GM12878 (cell line): Measurements from ENCODE around the gene ABCC9. TPM values are rescaled to one million over a fixed set of nuclear protein-coding genes. Genes with fewer than 3 reads are reported as not detected.

Experiments used
- ATAC-seq: fragments of 200-7000 bp; cut with Tn5 transposase; 3 replicates; pipeline ENCODE4 v1.9.1; 2020; ENCODE audit warnings: mild to moderate bottlenecking, moderate library complexity
- BruUV-seq: library from RNA; stranded (reverse); fragments of 400-500 nt; replicated peaks from 2 replicates; lab custom pipeline; 2021; lab: Mats Ljungman, UMichigan
- CTCF ChIA-PET: fragments of 300-600 bp; sonication (Branson Sonifier 250); formaldehyde crosslinking; extraction: SDS; loops from one replicate; lab custom pipeline; 2021; ENCODE audit warnings: inconsistent platforms; lab: Yijun Ruan, JAX
- POLR2A ChIA-PET: fragments of 350-600 bp; formaldehyde crosslinking; extraction: SDS; loops from one replicate; lab custom pipeline; 2021; ENCODE audit warnings: inconsistent platforms; lab: Charles Lee
- RAD21 ChIA-PET: fragments of 300-600 bp; sonication (Branson Sonifier 250); formaldehyde crosslinking; loops from one replicate; lab custom pipeline; 2023; ENCODE audit warnings: antibody characterized with exemption; ENCODE audit not compliant: unreplicated experiment; lab: Charles Lee
- SMC1A ChIA-PET: fragments of 300-600 bp; sonication (Branson Sonifier 250); formaldehyde crosslinking; loops from one replicate; lab custom pipeline; 2023; ENCODE audit not compliant: unreplicated experiment, uncharacterized antibody; lab: Charles Lee
- DNase-seq: peaks from one replicate; pipeline ENCODE4 v3.0.0-alpha.2; 2011; ENCODE audit warnings: low read depth, low spot score
- FAIRE-seq: peaks from 3 replicates; lab custom pipeline; 2011; peaks lifted over from hg19 to GRCh38; lab: Jason Lieb, UNC
- H2AFZ ChIP-seq: 2 replicates; pipeline ENCODE4 v1.6.0; 2011; ENCODE audit warnings: low read depth, low read length, control low read depth; ENCODE audit not compliant: control insufficient read depth
- H3K27ac ChIP-seq: 2 replicates; pipeline ENCODE4 v1.5.1; 2011; ENCODE audit warnings: control low read depth; ENCODE audit not compliant: control insufficient read depth, insufficient read depth
- H3K27me3 ChIP-seq, 2 experiments: replicated peaks in 1 of 2; 2 replicates each; pipeline versions ENCODE4 v1.6.0 to v1.6.1; 2011; ENCODE audit warnings: low read length in 1 of 2; ENCODE audit not compliant: control insufficient read depth in 2 of 2, insufficient read depth in 2 of 2
- H3K36me3 ChIP-seq, 2 experiments: 2 replicates each; pipeline ENCODE4 v1.5.1; 2011; ENCODE audit warnings: low read length in 1 of 2; ENCODE audit not compliant: control insufficient read depth in 2 of 2, insufficient read depth in 2 of 2
- H3K4me1 ChIP-seq: 2 replicates; pipeline ENCODE4 v1.6.1; 2011; ENCODE audit warnings: mild to moderate bottlenecking, low read length, moderate library complexity, mixed read lengths; ENCODE audit not compliant: control insufficient read depth, insufficient read depth
- H3K4me2 ChIP-seq: 2 replicates; pipeline ENCODE4 v1.6.0; 2011; ENCODE audit warnings: control low read depth; ENCODE audit not compliant: control insufficient read depth, insufficient read depth
- H3K4me3 ChIP-seq: fragments of 200-600 bp; sonication (generic); 2 replicates; pipeline ENCODE4 v1.5.1; 2016
- H3K79me2 ChIP-seq: 2 replicates; pipeline ENCODE4 v1.6.0; 2011; ENCODE audit warnings: low read length; ENCODE audit not compliant: control insufficient read depth, insufficient read depth
- H3K9ac ChIP-seq: 2 replicates; pipeline ENCODE4 v1.8.0; 2011; ENCODE audit warnings: low read length, control low read depth, mixed read lengths; ENCODE audit not compliant: control insufficient read depth, insufficient read depth
- H3K9me3 ChIP-seq: replicated peaks from 3 replicates; pipeline ENCODE4 v1.5.1; 2011; ENCODE audit warnings: mild to moderate bottlenecking, low read length; ENCODE audit not compliant: control insufficient read depth, insufficient read depth
- H4K20me1 ChIP-seq: 2 replicates; pipeline ENCODE4 v1.6.0; 2011; ENCODE audit not compliant: control insufficient read depth, insufficient read depth
- EGR1 ChIP-seq, 2 experiments: IDR thresholded peaks; 1 replicate in 1 of 2; 2 replicates in 1 of 2; pipeline ENCODE4 v1.6.1; 2011 to 2012; ENCODE audit warnings: low read depth in 2 of 2, low read length in 2 of 2, borderline replicate concordance in 1 of 2, mild to moderate bottlenecking in 1 of 2, moderate library complexity in 1 of 2
- ESRRA ChIP-seq: IDR thresholded peaks from 2 replicates; pipeline ENCODE4 v1.6.1; 2012; ENCODE audit warnings: mild to moderate bottlenecking, low read length, improper control_type of control experiment
- FOXK2 ChIP-seq: fragments of 450-650 bp; IDR thresholded peaks from 2 replicates; pipeline ENCODE4 v1.6.1; 2017; ENCODE audit warnings: mild to moderate bottlenecking, moderate library complexity
- HDAC2 ChIP-seq: fragments of 200-600 bp; sonication (generic); IDR thresholded peaks from 2 replicates; pipeline ENCODE4 v1.6.1; 2017
- HDGF ChIP-seq: fragments of 450-650 bp; IDR thresholded peaks from 2 replicates; pipeline ENCODE4 v1.6.1; 2016; ENCODE audit warnings: antibody characterized with exemption
- KAT2A ChIP-seq: conservative IDR thresholded peaks from 2 replicates; pipeline ENCODE4 v1.6.1; 2011; ENCODE audit warnings: low read depth, low read length; ENCODE audit not compliant: control insufficient read depth
- MXI1 ChIP-seq: fragments of 150-350 bp; IDR thresholded peaks from 2 replicates; pipeline ENCODE4 v1.6.1; 2011; ENCODE audit warnings: low read depth, mild to moderate bottlenecking, inconsistent platforms, low read length, improper control_type of control experiment
- NR2C1 ChIP-seq: fragments of 450-650 bp; IDR thresholded peaks from 2 replicates; pipeline ENCODE4 v1.6.1; 2017; ENCODE audit warnings: antibody characterized with exemption, mild to moderate bottlenecking, moderate library complexity
- NRF1 ChIP-seq: conservative IDR thresholded peaks from 2 replicates; pipeline ENCODE4 v1.6.1; 2011; ENCODE audit warnings: mild to moderate bottlenecking, low read depth, low read length, improper control_type of control experiment
- RB1 ChIP-seq: fragments of 450-650 bp; formaldehyde crosslinking; IDR thresholded peaks from 2 replicates; pipeline ENCODE4 v1.6.1; 2017; ENCODE audit warnings: mild to moderate bottlenecking, borderline replicate concordance
- SP1 ChIP-seq: IDR thresholded peaks from one replicate; pipeline ENCODE4 v1.6.1; 2011; ENCODE audit warnings: low read depth, low read length
- SREBF2 ChIP-seq: IDR thresholded peaks from 2 replicates; pipeline ENCODE4 v1.6.1; 2012; ENCODE audit warnings: mild to moderate bottlenecking, low read length
- TCF12 ChIP-seq: IDR thresholded peaks from 2 replicates; pipeline ENCODE4 v1.6.1; 2011; ENCODE audit warnings: low read depth, mild to moderate bottlenecking, low read length
- ZNF217 ChIP-seq: fragments of 450-650 bp; IDR thresholded peaks from 2 replicates; pipeline ENCODE4 v1.6.1; 2017; ENCODE audit warnings: antibody characterized with exemption, mild to moderate bottlenecking
- ZNF274 ChIP-seq: IDR thresholded peaks from one replicate; pipeline ENCODE4 v1.8.0; 2011; ENCODE audit not compliant: insufficient read length, insufficient read depth
- WGBS: methylation state at CpG from one replicate; pipeline ENCODE4 v1.1.6; 2016; ENCODE audit warnings: low lambda C conversion rate; ENCODE audit not compliant: insufficient replicate concordance, insufficient coverage; ENCODE audit errors: missing lambda C conversion rate; 5-methylcytosine and 5-hydroxymethylcytosine counted together
- in situ Hi-C: fragments of 300-500 bp; cut with MboI; formaldehyde crosslinking; loops from 9 replicates; pipeline ENCODE4 v1.14.3; 2018; ENCODE audit warnings: mixed read lengths
- intact Hi-C: fragments of 100-400 bp; cut with micrococcal nuclease; formaldehyde crosslinking; loops from one replicate; pipeline ENCODE4 v1.14.2; 2022; ENCODE audit not compliant: unreplicated experiment
- polyA plus RNA-seq, 11 experiments: library from polyadenylated mRNA; depleted of rRNA in 4 of 11; unstranded in 6 of 11; stranded (reverse) in 5 of 11; fragments of >200 nt; fragmentation: Nextera tagmentation in 4 of 11; fragmentation: Illumina TruSeq in 1 of 11; extraction: Ambion mirVana in 4 of 11; extraction: Trizol in 1 of 11; gene quantifications; 1 replicate in 1 of 11; 2 replicates in 10 of 11; pipeline versions ENCODE4 v1.2.1 to v1.2.3, GENCODE V29; 2011 to 2016; ENCODE audit warnings: inconsistent platforms in 2 of 11, missing spikeins in 2 of 11, low read depth in 1 of 11
- total RNA-seq, 4 experiments: library from RNA; depleted of rRNA in 3 of 4; stranded (reverse); fragments of >200 nt in 3 of 4; fragmentation: Illumina TruSeq in 1 of 4; extraction: Trizol in 1 of 4; gene quantifications; 2 replicates each; pipeline versions ENCODE4 v1.2.1 to v1.2.3, GENCODE V29; 2013 to 2021
- TF ChIP-seq, protein P1 (sequence below): IDR thresholded peaks from 2 replicates; pipeline ENCODE4 v1.6.1; 2012; ENCODE audit warnings: improper control_type of control experiment, low read depth, low read length; ENCODE audit not compliant: insufficient replicate concordance
- TF ChIP-seq, protein P2 (sequence below): IDR thresholded peaks from 2 replicates; pipeline ENCODE4 v1.6.1; 2012; ENCODE audit warnings: low read depth, low read length, improper control_type of control experiment

Gene ABCC9
- total and polyA plus RNA-seq, 10 of the 15 experiments (the other 5 are each of a cell fraction or from before 2014, with no cell fraction given): under 0.01 to 0.10 (median 0.04) TPM; not detected in 2

DNA sequence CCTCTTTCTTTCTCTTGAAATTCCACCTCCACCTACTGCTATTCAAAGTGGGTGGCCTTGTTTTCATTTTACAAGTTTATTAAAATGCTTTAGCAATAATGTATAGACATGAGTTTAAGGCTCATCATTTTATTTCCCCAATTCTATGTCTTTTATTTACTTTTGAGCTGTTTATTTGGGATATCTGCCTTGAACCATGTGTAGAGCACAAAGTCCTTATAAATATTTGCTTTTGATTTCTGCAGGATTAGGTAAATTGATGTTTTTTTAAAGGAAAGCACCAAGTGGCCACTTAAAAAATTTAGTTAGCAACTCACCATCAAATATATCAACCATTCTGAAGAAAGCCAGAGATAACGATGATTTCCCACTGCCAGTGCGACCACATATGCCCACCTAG lies 126.9 kb downstream of the ABCC9 start (continued):
- TF ChIP-seq, protein P1, sequence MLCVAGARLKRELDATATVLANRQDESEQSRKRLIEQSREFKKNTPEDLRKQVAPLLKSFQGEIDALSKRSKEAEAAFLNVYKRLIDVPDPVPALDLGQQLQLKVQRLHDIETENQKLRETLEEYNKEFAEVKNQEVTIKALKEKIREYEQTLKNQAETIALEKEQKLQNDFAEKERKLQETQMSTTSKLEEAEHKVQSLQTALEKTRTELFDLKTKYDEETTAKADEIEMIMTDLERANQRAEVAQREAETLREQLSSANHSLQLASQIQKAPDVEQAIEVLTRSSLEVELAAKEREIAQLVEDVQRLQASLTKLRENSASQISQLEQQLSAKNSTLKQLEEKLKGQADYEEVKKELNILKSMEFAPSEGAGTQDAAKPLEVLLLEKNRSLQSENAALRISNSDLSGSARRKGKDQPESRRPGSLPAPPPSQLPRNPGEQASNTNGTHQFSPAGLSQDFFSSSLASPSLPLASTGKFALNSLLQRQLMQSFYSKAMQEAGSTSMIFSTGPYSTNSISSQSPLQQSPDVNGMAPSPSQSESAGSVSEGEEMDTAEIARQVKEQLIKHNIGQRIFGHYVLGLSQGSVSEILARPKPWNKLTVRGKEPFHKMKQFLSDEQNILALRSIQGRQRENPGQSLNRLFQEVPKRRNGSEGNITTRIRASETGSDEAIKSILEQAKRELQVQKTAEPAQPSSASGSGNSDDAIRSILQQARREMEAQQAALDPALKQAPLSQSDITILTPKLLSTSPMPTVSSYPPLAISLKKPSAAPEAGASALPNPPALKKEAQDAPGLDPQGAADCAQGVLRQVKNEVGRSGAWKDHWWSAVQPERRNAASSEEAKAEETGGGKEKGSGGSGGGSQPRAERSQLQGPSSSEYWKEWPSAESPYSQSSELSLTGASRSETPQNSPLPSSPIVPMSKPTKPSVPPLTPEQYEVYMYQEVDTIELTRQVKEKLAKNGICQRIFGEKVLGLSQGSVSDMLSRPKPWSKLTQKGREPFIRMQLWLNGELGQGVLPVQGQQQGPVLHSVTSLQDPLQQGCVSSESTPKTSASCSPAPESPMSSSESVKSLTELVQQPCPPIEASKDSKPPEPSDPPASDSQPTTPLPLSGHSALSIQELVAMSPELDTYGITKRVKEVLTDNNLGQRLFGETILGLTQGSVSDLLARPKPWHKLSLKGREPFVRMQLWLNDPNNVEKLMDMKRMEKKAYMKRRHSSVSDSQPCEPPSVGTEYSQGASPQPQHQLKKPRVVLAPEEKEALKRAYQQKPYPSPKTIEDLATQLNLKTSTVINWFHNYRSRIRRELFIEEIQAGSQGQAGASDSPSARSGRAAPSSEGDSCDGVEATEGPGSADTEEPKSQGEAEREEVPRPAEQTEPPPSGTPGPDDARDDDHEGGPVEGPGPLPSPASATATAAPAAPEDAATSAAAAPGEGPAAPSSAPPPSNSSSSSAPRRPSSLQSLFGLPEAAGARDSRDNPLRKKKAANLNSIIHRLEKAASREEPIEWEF: no peak
- TF ChIP-seq FOXK2: no peak
- TF ChIP-seq, protein P2, sequence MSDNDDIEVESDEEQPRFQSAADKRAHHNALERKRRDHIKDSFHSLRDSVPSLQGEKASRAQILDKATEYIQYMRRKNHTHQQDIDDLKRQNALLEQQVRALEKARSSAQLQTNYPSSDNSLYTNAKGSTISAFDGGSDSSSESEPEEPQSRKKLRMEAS: no peak
- no peak for TF ChIP-seq KAT2A

DNA sequence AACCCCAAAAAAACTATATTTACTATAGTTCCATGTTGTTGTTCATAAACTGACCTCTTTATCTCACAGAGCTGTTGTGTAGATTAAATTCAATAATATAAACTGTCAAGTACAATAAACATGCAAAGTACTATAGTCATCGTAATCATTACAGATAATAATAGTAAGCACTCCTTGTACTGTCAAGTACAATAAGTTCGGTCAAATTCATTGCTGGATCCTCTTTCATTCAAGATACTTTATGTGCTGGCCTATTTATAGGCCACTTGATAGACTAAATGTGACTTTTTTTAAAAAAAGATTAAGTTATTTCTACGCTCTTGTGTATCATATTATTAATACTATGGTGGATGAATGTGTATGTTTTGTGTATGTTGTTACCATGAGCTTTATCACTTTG lies 127.5 kb downstream of the ABCC9 start:
- in situ Hi-C loops: no loop called here
- Histone ChIP-seq H3K27ac (no peak overlapping the region), H3K4me3 (no peak overlapping the region), H3K9me3 (no peaks in the 10 kb centered on the region), H4K20me1 (no peaks in the 10 kb centered on the region), H3K36me3 (no peaks in the 10 kb centered on the region), H3K4me2 (no peak overlapping the region), H2AFZ (no peak overlapping the region), H3K27me3 (no peaks in the 10 kb centered on the region), H3K79me2 (no peaks in the 10 kb centered on the region), H3K4me1 (no peaks in the 10 kb centered on the region), H3K9ac (no peak overlapping the region)
- ChIA-PET SMC1A (no interaction called here), RAD21 (no interaction called here), CTCF (no interaction called here), POLR2A (no interaction called here)
- FAIRE-seq (no peak), ATAC-seq (no peak), DNase-seq (no peak)
- no TSS peak for BruUV-seq
- 12% methylated on average over 3 of the region's 3 CpGs for WGBS
- TF ChIP-seq ZNF274: no peak
- no peak for TF ChIP-seq MXI1
- TF ChIP-seq RB1: no peak
- TF ChIP-seq SREBF2: no peak
- no peak for TF ChIP-seq NRF1
- TF ChIP-seq HDAC2: no peak
- TF ChIP-seq NR2C1: no peak
- no peak for TF ChIP-seq ESRRA
- TF ChIP-seq TCF12: no peak
- no peak for TF ChIP-seq SP1
- TF ChIP-seq FOXK2: no peak
- TF ChIP-seq ZNF217: no peak
- TF ChIP-seq HDGF: no peak
- TF ChIP-seq EGR1 (IDR thresholded peaks at IDR 0.05; ENCODE audit: borderline replicate concordance in 1 of 2, low read depth in 2 of 2, low read length in 2 of 2): no peak
- intact Hi-C loops: no loop called here
